Neural crest cell (in vitro differentiated cells): Measurements from ENCODE around the gene KRT28. TPM values are rescaled to one million over a fixed set of nuclear protein-coding genes. Genes with fewer than 3 reads are reported as not detected.

Experiments used
- DNase-seq: peaks from one replicate; pipeline ENCODE4 v3.0.0; 2021; ENCODE audit warnings: low read depth, mixed read lengths, low spot score
- H3K27ac Mint-ChIP-seq: one replicate; pipeline ENCODE4 v1.8.0; 2021; ENCODE audit warnings: mild to moderate bottlenecking, mixed read lengths; ENCODE audit not compliant: unreplicated experiment
- H3K27me3 Mint-ChIP-seq: 2 replicates; pipeline ENCODE4 v1.8.0; 2021; ENCODE audit warnings: low read depth, mild to moderate bottlenecking, mixed read lengths
- H3K36me3 Mint-ChIP-seq: 2 replicates; pipeline ENCODE4 v1.8.0; 2021; ENCODE audit warnings: low read depth, mild to moderate bottlenecking, mixed read lengths
- H3K4me1 Mint-ChIP-seq: 2 replicates; pipeline ENCODE4 v1.8.0; 2021; ENCODE audit warnings: mixed read lengths
- H3K4me3 Mint-ChIP-seq: one replicate; pipeline ENCODE4 v1.8.0; 2021; ENCODE audit warnings: mild to moderate bottlenecking, mixed read lengths
- H3K9me3 Mint-ChIP-seq: 2 replicates; pipeline ENCODE4 v1.8.0; 2021; ENCODE audit warnings: mixed read lengths
- CTCF ChIP-seq: fragments of 200-600 bp; sonication (generic); conservative IDR thresholded peaks from 2 replicates; pipeline ENCODE4 v1.5.0; 2021; ENCODE audit warnings: antibody characterized with exemption, mild to moderate bottlenecking
- total RNA-seq: library from RNA; stranded (reverse); gene quantifications from 2 replicates; pipeline ENCODE4 v1.2.1, GENCODE V29; 2021

Gene KRT28
- total RNA-seq, 1 donor from 2014 or later, result not detected

GRCh38 chr17:40830085-40830776 is 30.5 kb upstream of the KRT28 start:
- no peaks in the 10 kb centered on the region for H3K4me1 Mint-ChIP-seq
- no peak for DNase-seq
- H3K27ac Mint-ChIP-seq, result no peak overlapping the region
- TF ChIP-seq CTCF, result no peak
- no peak overlapping the region for H3K4me3 Mint-ChIP-seq
- H3K36me3 Mint-ChIP-seq, result peaks cover 5% of the 10 kb centered on the region
- peaks cover 28% of the 10 kb centered on the region for H3K27me3 Mint-ChIP-seq
- H3K9me3 Mint-ChIP-seq, result peaks cover 4% of the 10 kb centered on the region

- Mint-ChIP-seq H3K4me1 (no peaks in the 10 kb centered on the region), H3K27ac (no peak overlapping the region), H3K9me3 (peaks cover 4% of the 10 kb centered on the region), H3K4me3 (no peak overlapping the region), H3K27me3 (peaks cover 39% of the 10 kb centered on the region), H3K36me3 (peaks cover 3% of the 10 kb centered on the region)
- no peak for TF ChIP-seq CTCF
- no peak for DNase-seq
These were observed 28.8 kb upstream of the KRT28 start for GRCh38 chr17:40828454-40829044.

GRCh38 chr17:40827746-40828453 is 28.1 kb upstream of the KRT28 start:
- DNase-seq, result no peak
- no peak overlapping the region for H3K4me3 Mint-ChIP-seq
- no peak overlapping the region for H3K27ac Mint-ChIP-seq
- peaks cover 3% of the 10 kb centered on the region for H3K36me3 Mint-ChIP-seq
- TF ChIP-seq CTCF, result no peak
- no peaks in the 10 kb centered on the region for H3K4me1 Mint-ChIP-seq
- H3K9me3 Mint-ChIP-seq, result peaks cover 4% of the 10 kb centered on the region
- peaks cover 41% of the 10 kb centered on the region for H3K27me3 Mint-ChIP-seq

GRCh38 chr17:40825599-40825998 is 25.8 kb upstream of the KRT28 start:
- no peak for DNase-seq
- Mint-ChIP-seq H3K27ac (no peak overlapping the region), H3K4me1 (no peaks in the 10 kb centered on the region), H3K4me3 (no peak overlapping the region), H3K9me3 (peaks cover 4% of the 10 kb centered on the region), H3K27me3 (peaks cover 52% of the 10 kb centered on the region), H3K36me3 (peaks cover 6% of the 10 kb centered on the region)
- no peak for TF ChIP-seq CTCF

- Mint-ChIP-seq H3K27ac (no peak overlapping the region), H3K4me1 (peaks cover 4% of the 10 kb centered on the region), H3K27me3 (peaks cover 61% of the 10 kb centered on the region), H3K36me3 (peaks cover 12% of the 10 kb centered on the region), H3K9me3 (no peaks in the 10 kb centered on the region), H3K4me3 (no peak overlapping the region)
- DNase-seq, result no peak
- no peak for TF ChIP-seq CTCF
These were observed 24.5 kb upstream of the KRT28 start for GRCh38 chr17:40824015-40824832.
